GM21737 (cell line): ENCODE measurements around the gene DDX24.

Source experiments
- ATAC-seq: cut with Tn5 transposase; IDR thresholded peaks from one replicate; pipeline ENCODE4 v1.9.1; 2021; ENCODE audit warnings: mild to moderate bottlenecking, moderate library complexity; ENCODE audit not compliant: unreplicated experiment

The DDX24 gene

GRCh38 chr14:94036313-94037167 is 44.5 kb downstream of the DDX24 start:
- peak; percentile 85 for ATAC-seq

GRCh38 chr14:94034886-94035285 is 46.1 kb downstream of the DDX24 start:
- no peak for ATAC-seq

- ATAC-seq, result no peak
Observed at GRCh38 chr14:94031883-94032279, 49.1 kb downstream of the DDX24 start.

DNA sequence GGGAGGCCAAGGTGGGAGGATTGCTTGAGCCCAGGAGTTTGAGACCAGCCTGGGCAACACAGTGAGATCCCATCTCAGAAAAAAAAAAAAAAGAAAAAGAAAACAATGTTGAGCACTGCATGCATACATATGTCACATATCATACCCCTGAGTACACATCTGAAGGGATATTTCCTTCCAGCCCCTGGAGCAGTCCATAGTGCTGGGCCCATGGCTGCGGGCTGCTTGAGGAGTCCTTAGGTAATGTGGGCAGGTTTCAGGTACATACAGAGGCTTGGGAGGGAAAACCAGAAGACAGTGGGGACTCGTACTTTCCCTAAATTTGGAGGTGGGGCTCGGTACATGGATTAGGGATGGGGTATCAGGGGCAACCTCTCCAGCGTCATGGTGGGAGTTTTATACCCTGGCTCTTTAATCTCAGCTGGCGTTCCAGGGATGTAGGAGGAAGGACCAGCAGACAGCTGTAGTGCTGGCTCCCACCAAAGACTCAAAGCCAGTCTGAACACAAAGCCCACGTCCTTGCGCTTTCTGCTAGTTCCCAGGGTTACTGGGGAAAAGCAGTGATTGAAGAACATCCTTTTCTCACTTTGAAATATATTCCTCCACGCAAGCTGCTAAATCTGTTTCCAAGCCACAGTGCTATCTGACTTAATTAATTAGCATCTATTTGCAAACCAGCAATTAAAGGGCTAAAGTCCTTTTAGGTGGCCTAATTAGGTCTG is 49.7 kb downstream of the DDX24 start:
- no peak for ATAC-seq

GRCh38 chr14:94030571-94030970 is 50.4 kb downstream of the DDX24 start:
- ATAC-seq, result no peak

DNA sequence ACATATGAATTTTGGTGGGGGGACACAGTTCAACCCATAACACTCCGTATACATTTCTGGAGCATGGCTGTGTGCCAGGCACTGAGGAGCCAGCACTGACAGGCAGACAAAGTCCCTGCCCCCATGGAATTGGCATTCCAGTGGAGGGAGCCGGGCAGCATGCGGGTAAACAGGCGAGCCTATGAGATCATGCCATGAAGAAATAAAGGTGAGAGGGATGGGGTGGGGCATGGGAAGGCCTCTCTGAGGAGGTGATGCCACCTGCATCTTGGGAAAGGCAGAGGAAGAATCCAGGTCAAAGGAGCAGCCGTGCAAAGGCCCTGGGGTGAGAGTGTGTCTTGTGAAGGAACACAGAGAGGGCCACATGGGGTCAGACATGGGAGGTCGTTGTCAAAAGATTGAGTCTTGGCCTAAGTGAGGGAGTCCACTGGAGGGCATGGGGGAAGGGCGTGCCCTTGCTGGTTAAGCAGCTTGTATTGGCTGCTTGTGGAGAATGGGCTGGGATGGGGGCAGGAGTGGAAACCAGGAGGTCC is 51.3 kb downstream of the DDX24 start:
- no peak for ATAC-seq

- ATAC-seq, result no peak
Observed at GRCh38 chr14:94029265-94029664, 51.7 kb downstream of the DDX24 start.

DNA sequence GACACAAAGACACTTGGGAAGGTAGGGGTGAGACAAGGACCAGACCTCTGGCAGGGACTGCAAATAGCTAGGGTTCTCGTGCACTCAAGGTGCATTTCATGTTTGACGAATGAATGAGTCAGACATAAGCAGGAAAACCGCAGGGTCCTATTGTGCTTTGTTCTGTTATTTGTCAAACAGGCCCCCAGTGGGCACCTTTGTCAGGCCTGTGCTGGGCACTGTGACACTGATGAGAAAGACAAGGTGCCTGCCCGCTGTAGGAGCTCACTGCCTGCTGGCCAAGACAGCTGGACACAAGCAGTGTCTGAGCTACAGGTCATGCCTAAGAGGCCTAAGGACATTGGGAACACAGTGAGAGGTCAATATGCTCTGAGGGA is 52.6 kb downstream of the DDX24 start:
- ATAC-seq, result no peak

GRCh38 chr14:94027566-94028449 is 53.2 kb downstream of the DDX24 start:
- ATAC-seq, result no peak

GRCh38 chr14:94026889-94027469 is 54.0 kb downstream of the DDX24 start:
- ATAC-seq, result no peak

GRCh38 chr14:94026173-94026888 is 54.7 kb downstream of the DDX24 start, which contains the start of gene OTUB2:
OTUB2 (plus strand) TSS chr14:94026340; CDS start chr14:94026538, 198 bp downstream.
- ATAC-seq, result peak; percentile 99

GRCh38 chr14:94025720-94026119 is 55.3 kb downstream of the DDX24 start:
- no peak for ATAC-seq

DNA sequence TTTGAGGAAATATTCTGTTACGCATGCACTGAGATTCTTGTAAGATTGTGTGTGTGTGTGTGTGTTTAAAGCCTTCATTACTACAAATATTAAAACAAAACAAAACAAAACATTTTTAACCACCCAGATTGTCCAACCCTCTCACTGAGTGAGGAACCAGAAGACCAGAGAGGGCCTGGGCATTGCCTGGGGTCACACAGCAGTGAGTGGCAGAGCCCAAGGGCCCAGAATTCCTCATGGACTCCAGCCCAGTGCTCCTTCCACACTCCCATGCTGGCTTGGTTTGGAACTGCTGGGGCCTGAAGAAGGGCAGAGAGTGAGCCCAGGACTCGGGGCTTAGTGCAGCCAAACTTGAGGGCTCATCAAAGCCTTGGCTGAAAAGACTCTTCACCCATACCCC is 56.5 kb downstream of the DDX24 start:
- no peak for ATAC-seq

DNA sequence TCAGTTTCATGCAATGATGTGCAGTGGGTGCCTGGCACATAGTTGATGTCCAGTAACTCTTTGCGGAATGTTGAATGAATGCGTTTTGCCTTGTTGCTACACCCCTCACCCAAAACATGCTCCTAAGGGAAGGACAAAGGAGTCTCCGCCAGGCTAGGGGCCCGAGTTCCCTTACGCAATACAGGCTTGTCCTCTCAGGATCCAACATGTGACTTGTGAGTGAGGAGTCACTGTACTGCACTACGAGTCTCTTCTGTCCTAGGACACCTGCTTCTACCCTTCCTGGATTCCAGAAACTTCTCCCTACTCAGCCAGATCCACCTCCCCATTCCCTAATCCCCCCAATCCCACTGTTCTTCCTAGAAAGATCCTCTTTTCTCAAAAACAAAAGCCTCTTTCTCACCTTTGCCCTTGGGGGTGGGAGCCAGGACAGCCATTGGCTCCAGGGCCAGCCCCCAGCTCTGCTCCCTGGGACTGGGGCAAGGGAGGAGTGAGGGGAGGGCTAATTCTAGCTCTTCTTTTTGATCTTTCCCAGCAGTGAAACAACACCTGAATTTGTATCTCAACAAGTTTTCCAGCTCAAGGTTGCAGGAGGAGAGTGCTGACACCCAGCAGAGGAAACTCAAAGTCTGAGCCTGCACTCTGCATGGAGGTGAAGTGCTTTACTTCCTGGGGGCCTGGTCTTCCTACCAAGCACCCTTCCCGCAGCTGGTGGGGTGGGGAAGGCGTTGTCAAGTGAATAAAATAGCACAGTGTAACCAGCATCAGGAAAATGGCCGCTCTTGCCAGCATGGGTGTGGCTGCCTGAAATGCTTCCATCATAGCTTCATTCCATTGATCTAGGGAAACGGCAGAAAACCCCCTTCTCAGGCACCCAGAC is 58.2 kb downstream of the DDX24 start:
- ATAC-seq, result no peak

- no peak for ATAC-seq
Observed at GRCh38 chr14:94021416-94022157, 59.4 kb downstream of the DDX24 start.

GRCh38 chr14:94021001-94021400 is 60.0 kb downstream of the DDX24 start:
- ATAC-seq, result no peak

DNA sequence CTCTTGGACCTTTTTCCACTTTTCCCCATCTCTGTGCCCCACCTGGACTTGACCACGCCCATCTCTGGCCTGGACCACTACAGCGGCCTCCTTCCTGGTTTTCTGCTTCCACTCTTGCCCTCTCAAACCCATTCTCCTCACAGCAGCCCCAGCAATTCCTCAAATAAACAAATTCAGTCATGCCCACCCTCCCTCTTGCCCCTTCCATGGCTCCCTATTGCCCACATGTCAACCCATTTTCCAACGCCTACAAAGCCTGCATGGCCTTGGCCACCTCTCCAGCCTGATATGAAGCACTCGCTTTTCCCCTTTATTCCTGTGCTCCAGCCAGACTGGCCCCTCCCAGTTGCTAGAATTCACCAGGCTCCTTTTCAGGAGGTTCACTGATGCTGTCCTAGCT is 60.7 kb downstream of the DDX24 start:
- ATAC-seq, result no peak

DNA sequence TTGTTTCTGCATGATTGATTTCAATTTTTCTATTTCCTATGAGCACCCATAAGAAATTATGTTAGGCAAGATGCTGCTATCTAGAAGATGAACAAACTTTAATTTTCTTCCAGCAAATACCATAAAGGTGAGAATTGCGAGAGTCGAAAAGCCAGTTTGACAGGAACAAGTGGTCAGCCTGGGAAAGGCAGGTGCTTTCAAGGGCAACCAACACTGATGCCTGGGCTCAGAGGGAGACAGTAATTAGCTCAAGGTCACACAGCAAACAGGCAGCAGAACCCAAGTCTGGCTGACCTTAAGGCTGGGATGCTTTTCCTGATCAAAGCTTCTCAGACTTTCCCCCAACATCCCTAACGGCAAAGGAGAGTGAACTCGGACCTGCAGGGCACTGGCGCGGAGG is 61.7 kb downstream of the DDX24 start:
- ATAC-seq, result no peak
